A549 treated with AZD2906 at 1 μM for 4 hours (cell line): ENCODE measurements around the gene BAG3. TPM values are rescaled to one million over a fixed set of nuclear protein-coding genes. Genes with fewer than 3 reads are reported as not detected.

ENCODE experiments used
- total RNA-seq: library from RNA; stranded (reverse); fragments of 200-300 nt; extraction: Qiagen RNA extraction; gene quantifications from 5 replicates; pipeline ENCODE4 v1.2.3, GENCODE V29; 2022

BAG3 gene
- 213 to 268 TPM (median 267 TPM) in 5 replicates for total RNA-seq

GRCh38 chr10:119650692-119651513 is at the start of gene BAG3:
Gene BAG3, plus strand, starts transcription at chr10:119651380. Its CDS starts 296 bp downstream, at chr10:119651676.

GRCh38 chr10:119725828-119726675 is 74.9 kb downstream of the BAG3 start, which contains the start of gene INPP5F:
Gene INPP5F, plus strand, starts transcription at chr10:119726050. Its CDS starts 213 bp downstream, at chr10:119726263.

Other genes with a start within 250 kb of the BAG3 start
- 46.3 to 52.5 TPM (median 51.3 TPM) in 5 replicates for gene RGS10, start 108.7 kb upstream of the BAG3 start, total RNA-seq
- 84.0 to 93.2 TPM (median 87.9 TPM) in 5 replicates for gene TIAL1, start 54.4 kb upstream of the BAG3 start, total RNA-seq
- 9.5 to 10.3 TPM (median 10.2 TPM) in 5 replicates for gene INPP5F, start 74.7 kb downstream of the BAG3 start, total RNA-seq
- 78.4 to 91.2 TPM (median 85.0 TPM) in 5 replicates for gene MCMBP, start 221.5 kb downstream of the BAG3 start, total RNA-seq
- 40.0 to 48.7 TPM (median 45.6 TPM) in 5 replicates for gene SEC23IP, start 241.3 kb downstream of the BAG3 start, total RNA-seq